ENCODE data around the gene ADD2. TPM values are rescaled to one million over a fixed set of nuclear protein-coding genes. Genes with fewer than 3 reads are reported as not detected.

The ADD2 gene
- total RNA-seq, 1 donor from 2014 or later, result 4.8 TPM

GRCh38 chr2:70709275-70710037 is 58.5 kb downstream of the ADD2 start:
- H3K27ac ChIP-seq (ENCODE audit: low read depth, low read length), result peak overlapping the region; percentile 45
- no peak overlapping the region for H3K4me3 Mint-ChIP-seq (ENCODE audit: unreplicated experiment)
- H3K4me3 ChIP-seq (ENCODE audit: insufficient read depth, low read depth, low read length), result no peak overlapping the region
- no peaks in the 10 kb centered on the region for H3K4me1 Mint-ChIP-seq (ENCODE audit: low read depth, unreplicated experiment)
- no peaks in the 10 kb centered on the region for H3K9me3 Mint-ChIP-seq (ENCODE audit: unreplicated experiment)
- peak overlapping the region; percentile 39 for H3K4me2 ChIP-seq (ENCODE audit: low read length)
- TF ChIP-seq EZH2 (IDR thresholded peaks at IDR 0.05; ENCODE audit: insufficient read depth, low read length) (no peak), CTCF (IDR thresholded peaks at IDR 0.05; ENCODE audit: insufficient read depth, low read depth, low read length) (no peak)
- H3K9me3 ChIP-seq (ENCODE audit: insufficient read depth, low read depth, low read length), result no peaks in the 10 kb centered on the region
- peaks cover under 1% of the 10 kb centered on the region for H3K4me1 ChIP-seq (ENCODE audit: insufficient read depth, low read length)
- no peaks in the 10 kb centered on the region for H3K36me3 ChIP-seq (ENCODE audit: insufficient read depth, low read length)
- no peaks in the 10 kb centered on the region for H3K27me3 ChIP-seq (ENCODE audit: insufficient read depth, low read length)
- peak; percentile 84 for DNase-seq (ENCODE audit: low read depth)
- H4K20me1 ChIP-seq (ENCODE audit: insufficient read depth, low read length), result no peaks in the 10 kb centered on the region
- peaks cover 7% of the 10 kb centered on the region for H3K27me3 Mint-ChIP-seq (ENCODE audit: low read depth, unreplicated experiment)
- H3K36me3 Mint-ChIP-seq (ENCODE audit: low read depth, unreplicated experiment), result no peaks in the 10 kb centered on the region
- no peak overlapping the region for H3K27ac Mint-ChIP-seq (ENCODE audit: unreplicated experiment)
- H3K9ac ChIP-seq (ENCODE audit: low read length), result no peak overlapping the region
- no peak overlapping the region for H2AFZ ChIP-seq (ENCODE audit: low read depth, low read length)
- FAIRE-seq, result no peak
- no peaks in the 10 kb centered on the region for H3K79me2 ChIP-seq (ENCODE audit: insufficient read depth, low read length)

GRCh38 chr2:70708376-70709199 is 59.4 kb downstream of the ADD2 start:
- no peaks in the 10 kb centered on the region for H3K4me1 Mint-ChIP-seq (ENCODE audit: low read depth, unreplicated experiment)
- Histone ChIP-seq H3K79me2 (ENCODE audit: insufficient read depth, low read length) (no peaks in the 10 kb centered on the region), H3K27ac (ENCODE audit: low read depth, low read length) (peak overlapping the region; percentile 45), H3K4me1 (ENCODE audit: insufficient read depth, low read length) (peaks cover 8% of the 10 kb centered on the region), H3K36me3 (ENCODE audit: insufficient read depth, low read length) (no peaks in the 10 kb centered on the region), H3K9ac (ENCODE audit: low read length) (no peak overlapping the region), H3K9me3 (ENCODE audit: insufficient read depth, low read depth, low read length) (no peaks in the 10 kb centered on the region), H4K20me1 (ENCODE audit: insufficient read depth, low read length) (no peaks in the 10 kb centered on the region), H3K27me3 (ENCODE audit: insufficient read depth, low read length) (no peaks in the 10 kb centered on the region), H3K4me2 (ENCODE audit: low read length) (peak overlapping the region; percentile 39), H3K4me3 (ENCODE audit: insufficient read depth, low read depth, low read length) (no peak overlapping the region), H2AFZ (ENCODE audit: low read depth, low read length) (no peak overlapping the region)
- DNase-seq (ENCODE audit: low read depth) (peak; percentile 84), FAIRE-seq (peak; percentile 73)
- H3K4me3 Mint-ChIP-seq (ENCODE audit: unreplicated experiment), result no peak overlapping the region
- peaks cover 5% of the 10 kb centered on the region for H3K27me3 Mint-ChIP-seq (ENCODE audit: low read depth, unreplicated experiment)
- TF ChIP-seq EZH2 (IDR thresholded peaks at IDR 0.05; ENCODE audit: insufficient read depth, low read length), result no peak
- no peaks in the 10 kb centered on the region for H3K36me3 Mint-ChIP-seq (ENCODE audit: low read depth, unreplicated experiment)
- H3K27ac Mint-ChIP-seq (ENCODE audit: unreplicated experiment), result no peak overlapping the region
- H3K9me3 Mint-ChIP-seq (ENCODE audit: unreplicated experiment), result no peaks in the 10 kb centered on the region

- no peak overlapping the region for H3K27ac ChIP-seq (ENCODE audit: low read depth, low read length)
- no peak overlapping the region for H3K27ac Mint-ChIP-seq (ENCODE audit: unreplicated experiment)
Observed at GRCh38 chr2:70707706-70708105, 60.3 kb downstream of the ADD2 start.

More at GRCh38 chr2:70707706-70708105, 60.3 kb downstream of the ADD2 start:
- FAIRE-seq (no peak), DNase-seq (ENCODE audit: low read depth) (no peak)
- Histone ChIP-seq H3K4me2 (ENCODE audit: low read length) (no peak overlapping the region), H2AFZ (ENCODE audit: low read depth, low read length) (no peak overlapping the region), H3K9ac (ENCODE audit: low read length) (no peak overlapping the region), H3K36me3 (ENCODE audit: insufficient read depth, low read length) (no peaks in the 10 kb centered on the region), H3K4me1 (ENCODE audit: insufficient read depth, low read length) (peaks cover 8% of the 10 kb centered on the region), H3K79me2 (ENCODE audit: insufficient read depth, low read length) (no peaks in the 10 kb centered on the region), H3K4me3 (ENCODE audit: insufficient read depth, low read depth, low read length) (no peak overlapping the region), H3K9me3 (ENCODE audit: insufficient read depth, low read depth, low read length) (no peaks in the 10 kb centered on the region), H3K27me3 (ENCODE audit: insufficient read depth, low read length) (no peaks in the 10 kb centered on the region), H4K20me1 (ENCODE audit: insufficient read depth, low read length) (no peaks in the 10 kb centered on the region)
- no peak overlapping the region for H3K4me3 Mint-ChIP-seq (ENCODE audit: unreplicated experiment)
- no peaks in the 10 kb centered on the region for H3K4me1 Mint-ChIP-seq (ENCODE audit: low read depth, unreplicated experiment)
- H3K36me3 Mint-ChIP-seq (ENCODE audit: low read depth, unreplicated experiment), result no peaks in the 10 kb centered on the region
- TF ChIP-seq CTCF (IDR thresholded peaks at IDR 0.05; ENCODE audit: insufficient read depth, low read depth, low read length), result no peak
- TF ChIP-seq EZH2 (IDR thresholded peaks at IDR 0.05; ENCODE audit: insufficient read depth, low read length), result no peak
- H3K9me3 Mint-ChIP-seq (ENCODE audit: unreplicated experiment), result no peaks in the 10 kb centered on the region
- peaks cover 5% of the 10 kb centered on the region for H3K27me3 Mint-ChIP-seq (ENCODE audit: low read depth, unreplicated experiment)
